G401.6 (cell line): ENCODE measurements around the gene MTRR.
"Not testable (repeated sequence)": the region's sequence is repeated elsewhere in the genome, so short reads cannot be mapped to it uniquely, and the experiment has no call there.

Experiments used
- FAIRE-seq: peaks from 2 replicates; lab custom pipeline; 2012; peaks lifted over from hg19 to GRCh38; lab: Jason Lieb, UNC

MTRR gene

DNA sequence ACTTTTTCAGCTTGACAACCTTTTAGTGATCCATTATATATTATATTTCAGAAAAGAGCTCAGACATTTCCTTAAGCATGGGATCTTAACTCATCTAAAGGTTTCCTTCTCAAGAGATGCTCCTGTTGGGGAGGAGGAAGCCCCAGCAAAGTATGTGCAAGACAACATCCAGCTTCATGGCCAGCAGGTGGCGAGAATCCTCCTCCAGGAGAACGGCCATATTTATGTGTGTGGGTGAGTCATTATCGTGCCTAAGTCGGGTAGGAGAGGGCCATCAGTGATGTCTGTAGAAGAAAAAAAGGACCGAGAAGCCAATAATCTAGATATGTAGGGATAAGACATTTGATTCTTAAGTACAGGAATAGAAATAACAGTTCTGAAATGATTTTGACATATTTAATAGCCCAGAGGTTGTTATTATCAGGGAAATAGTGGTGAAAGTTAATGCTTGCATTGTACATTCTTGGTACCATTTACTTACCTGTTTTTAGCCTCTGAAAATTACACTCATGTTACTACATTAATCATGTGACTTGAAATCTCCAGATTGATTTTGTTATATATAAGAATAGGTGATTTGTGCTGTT is 28.2 kb downstream of the MTRR start:
- no peak for FAIRE-seq

DNA sequence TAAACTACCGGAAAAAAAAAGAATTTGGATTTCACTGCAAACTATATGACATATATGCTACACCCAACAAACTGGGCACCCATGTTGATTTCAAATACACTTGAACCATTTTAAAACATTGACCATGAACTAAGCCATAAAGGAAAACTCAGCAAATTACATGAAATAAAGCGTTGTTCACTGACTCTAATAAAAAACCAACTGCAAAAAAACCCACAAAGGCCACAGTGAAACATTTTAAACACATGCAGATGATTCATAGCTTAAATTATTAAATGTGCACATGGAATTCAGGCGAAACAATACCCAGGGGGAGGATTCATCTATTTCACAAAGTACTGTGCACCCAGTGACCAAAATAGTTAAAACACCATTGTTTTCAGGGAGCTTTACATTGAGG is 33.3 kb downstream of the MTRR start:
- FAIRE-seq, result no peak

DNA sequence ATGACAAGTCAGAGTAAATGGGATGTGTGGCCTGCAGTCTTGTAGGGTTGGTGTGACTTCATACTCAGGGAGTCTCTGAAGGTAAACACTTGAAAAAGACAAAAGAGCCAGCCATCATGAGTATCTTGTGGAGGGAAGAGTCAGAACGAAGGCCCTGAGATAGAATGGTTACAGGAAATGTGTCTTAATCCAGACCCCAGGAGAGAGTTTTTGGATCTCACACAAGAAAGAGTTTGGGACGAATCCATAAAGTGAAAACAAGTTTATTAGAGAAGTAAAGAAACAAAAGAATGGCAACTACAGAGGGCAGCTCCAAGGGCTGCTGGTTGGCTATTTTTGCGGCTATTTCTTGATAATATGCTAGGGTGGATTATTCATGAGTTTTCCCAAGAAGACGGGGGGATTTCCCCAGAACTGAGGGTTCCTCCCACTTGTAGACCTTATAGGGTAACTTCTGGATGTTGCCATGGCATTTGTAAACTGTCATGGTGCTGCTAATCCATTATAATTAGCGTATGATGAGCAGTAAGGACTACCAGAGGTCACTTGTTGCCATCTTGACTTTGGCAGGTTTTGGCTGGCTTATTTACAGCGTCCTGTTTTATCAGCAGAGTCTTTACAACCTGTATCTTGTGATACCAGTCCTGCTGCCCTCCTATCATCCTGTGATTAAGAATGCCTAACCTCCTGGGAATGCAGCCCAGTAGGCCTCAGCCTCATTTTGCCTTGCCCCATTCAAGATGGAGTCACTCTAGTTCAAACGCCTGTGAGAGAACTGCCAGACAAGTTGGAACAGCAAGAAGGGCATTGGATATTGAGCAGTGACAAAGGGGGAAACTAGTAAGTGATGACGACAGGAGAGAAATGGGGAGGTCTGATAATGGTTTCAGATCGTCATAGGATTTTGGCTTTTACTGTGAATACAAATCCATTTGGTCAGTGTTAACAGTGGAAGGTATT is 34.0 kb downstream of the MTRR start:
- no peak for FAIRE-seq

DNA sequence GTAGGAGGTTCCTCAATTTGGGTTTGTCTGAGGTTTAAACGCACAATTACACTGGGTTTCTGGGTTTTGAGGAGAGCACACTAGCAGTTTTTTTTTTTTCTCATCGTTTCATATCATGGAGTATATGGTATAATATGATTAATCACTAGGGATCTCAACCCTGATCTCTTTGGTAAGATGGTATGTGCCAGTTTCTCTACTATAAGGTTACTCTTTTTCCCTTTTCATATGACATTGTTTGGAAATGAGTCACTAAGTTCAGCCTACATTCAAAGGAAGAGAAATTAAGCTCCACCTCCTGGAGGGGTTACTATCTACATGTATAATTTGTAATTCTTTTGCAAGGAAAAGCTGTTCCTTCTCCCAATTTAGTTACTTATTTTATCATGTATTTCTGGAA is 35.2 kb downstream of the MTRR start:
- no peak for FAIRE-seq

DNA sequence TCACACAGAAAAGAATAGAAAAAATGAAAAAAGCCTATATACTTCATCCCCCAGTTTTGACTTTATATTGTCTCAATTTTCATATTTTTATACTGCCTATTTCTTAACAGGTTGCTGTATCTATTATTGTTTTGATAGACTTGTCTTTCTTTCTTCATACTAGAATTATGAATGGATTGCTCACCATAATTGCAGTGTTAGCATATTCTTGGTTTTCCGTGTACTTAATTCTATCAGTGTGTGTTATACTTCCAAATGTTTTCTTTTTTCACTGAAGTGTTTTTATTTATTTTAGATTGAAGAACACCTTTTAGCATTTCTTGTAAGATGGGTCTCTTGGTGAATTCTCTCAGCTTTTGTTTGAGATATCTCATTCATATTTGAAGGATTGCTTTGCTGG is 38.7 kb downstream of the MTRR start:
- no peak for FAIRE-seq

DNA sequence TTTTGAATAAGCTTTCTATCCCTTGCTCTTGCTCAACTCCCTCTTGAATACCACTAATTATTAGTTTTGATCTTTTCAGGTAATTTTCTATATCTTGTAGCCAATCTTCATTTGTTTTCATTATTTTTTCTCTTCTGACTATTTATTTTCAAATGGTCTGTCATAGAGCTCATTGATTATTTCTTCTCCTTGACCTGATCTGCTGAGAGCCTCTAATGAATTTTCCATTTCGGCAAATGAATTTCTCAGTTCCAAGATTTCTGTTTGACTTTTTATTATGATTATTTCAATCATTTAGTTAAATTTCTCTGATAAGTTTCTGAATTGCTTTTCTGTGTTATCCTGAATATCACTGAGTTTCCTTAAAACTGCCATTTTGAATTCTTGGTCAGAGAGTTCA is 39.4 kb downstream of the MTRR start:
- FAIRE-seq, result no peak

DNA sequence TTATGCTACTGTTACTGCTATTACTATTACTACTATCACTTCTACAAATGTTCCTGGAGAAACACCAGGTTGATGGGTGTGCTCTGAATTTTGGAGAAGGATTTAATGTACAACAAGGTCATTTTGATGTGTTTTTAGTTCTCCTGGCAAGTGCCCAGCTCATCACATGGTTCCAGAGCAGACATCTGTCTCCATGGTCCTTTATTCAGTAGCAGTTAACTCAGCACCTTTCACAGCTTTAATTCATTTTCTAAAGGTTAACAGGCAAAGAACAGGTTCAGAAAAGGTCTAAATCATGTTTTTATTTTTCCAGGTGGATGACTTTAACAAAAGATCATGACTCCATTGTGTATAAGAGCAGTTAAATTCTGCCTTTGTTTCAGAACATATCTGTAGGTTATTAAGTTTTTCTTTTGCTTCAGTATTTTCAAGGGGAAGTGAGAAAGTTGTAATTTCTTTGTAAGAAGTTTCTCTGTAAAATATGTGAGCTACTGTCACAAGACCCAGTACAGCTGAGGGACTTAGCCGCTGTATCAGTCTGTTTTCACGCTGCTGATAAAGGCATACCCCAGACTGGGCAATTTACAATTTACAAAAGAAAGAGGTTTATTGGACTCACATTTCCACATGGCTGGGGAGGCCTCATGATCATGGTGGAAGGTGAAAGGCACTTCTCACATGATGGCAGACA is 41.9 kb downstream of the MTRR start:
- no peak for FAIRE-seq

DNA sequence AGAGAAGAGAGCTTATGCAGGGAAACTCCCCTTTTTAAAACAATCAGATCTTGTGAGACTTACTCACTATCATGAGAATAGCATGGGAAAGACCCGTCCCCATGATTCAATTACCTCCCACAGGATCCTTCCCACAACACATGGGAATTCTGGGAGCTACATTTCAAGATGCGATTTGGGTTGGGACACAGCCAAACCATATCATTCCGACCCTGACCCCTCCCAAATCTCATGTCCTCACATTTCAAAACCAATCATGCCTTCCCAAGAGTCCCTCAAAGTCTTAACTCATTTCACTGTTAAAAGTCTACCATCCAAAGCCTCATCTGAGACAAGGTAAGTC is 42.5 kb downstream of the MTRR start:
- FAIRE-seq, result not testable (repeated sequence)

DNA sequence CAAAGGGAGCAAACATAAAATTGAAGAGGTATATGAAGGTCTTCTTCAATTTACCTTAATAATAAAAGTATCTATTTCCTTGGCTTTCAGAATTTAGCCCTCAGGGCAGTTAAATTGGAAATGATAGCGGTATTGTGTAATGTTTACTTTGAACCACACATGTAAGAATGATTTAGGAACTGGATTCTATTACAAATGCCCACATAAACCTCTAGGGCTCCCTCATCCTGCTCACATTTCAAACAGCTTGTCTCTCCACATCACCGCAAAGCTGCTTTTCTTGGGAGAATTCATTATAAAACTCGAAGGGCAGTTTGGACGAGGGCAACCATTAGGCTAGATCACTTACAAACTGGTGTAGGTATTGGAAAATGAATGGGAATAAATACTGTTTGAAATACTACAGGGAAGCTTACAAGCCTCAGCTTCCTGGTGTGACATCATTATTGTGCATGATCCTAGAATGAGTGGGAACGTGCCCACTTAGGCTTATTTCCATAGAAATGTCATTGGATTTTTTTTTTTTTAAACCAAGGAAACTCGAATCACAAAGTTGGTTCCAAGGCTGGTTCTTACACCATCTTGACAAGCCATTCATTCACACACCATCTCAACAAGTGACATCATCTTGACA is 47.3 kb downstream of the MTRR start:
- no peak for FAIRE-seq

DNA sequence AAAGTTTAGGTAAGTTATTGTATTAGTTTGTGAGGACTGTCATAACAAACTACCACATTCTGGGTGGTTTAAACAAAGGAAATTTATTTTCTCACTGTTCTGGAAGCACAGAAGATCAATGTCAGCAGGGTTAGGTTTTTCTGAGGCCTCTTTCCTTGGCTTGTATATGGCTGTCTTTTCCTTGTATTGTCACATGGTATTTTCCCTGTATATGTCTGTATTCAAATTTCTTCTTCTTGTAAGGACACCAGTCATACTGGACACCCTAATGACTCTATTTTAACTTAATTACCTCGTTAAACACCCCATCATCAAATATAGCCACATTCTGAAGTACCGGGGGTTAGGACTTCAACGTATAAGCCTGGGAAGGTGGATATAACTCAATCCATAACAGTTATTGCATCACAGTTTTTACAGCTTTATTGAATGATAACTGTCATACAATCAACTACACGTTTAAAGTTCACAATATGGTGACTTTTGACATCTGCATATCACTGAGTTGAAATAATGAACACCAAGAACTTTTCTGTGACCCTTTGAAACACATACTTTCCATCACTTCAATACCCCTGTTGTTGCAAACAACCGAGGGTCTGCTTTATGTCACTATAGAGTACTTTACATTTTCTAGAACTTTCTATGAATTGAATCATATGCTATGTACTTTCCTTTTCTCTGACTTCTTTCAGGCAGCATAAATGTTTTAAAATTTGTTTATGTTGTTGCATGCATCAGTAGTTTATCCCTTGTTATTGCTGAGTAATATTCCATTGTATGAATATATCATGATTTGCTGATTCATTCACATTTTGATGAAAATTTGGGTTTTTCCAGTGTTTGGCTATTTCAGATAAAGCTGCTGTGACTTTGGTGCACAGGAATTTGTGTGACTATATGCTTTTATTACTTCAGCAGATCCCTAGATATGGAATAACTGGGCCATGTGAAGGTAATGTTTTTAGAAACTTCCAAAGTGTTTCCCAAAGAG is 48.5 kb downstream of the MTRR start:
- FAIRE-seq, result no peak

DNA sequence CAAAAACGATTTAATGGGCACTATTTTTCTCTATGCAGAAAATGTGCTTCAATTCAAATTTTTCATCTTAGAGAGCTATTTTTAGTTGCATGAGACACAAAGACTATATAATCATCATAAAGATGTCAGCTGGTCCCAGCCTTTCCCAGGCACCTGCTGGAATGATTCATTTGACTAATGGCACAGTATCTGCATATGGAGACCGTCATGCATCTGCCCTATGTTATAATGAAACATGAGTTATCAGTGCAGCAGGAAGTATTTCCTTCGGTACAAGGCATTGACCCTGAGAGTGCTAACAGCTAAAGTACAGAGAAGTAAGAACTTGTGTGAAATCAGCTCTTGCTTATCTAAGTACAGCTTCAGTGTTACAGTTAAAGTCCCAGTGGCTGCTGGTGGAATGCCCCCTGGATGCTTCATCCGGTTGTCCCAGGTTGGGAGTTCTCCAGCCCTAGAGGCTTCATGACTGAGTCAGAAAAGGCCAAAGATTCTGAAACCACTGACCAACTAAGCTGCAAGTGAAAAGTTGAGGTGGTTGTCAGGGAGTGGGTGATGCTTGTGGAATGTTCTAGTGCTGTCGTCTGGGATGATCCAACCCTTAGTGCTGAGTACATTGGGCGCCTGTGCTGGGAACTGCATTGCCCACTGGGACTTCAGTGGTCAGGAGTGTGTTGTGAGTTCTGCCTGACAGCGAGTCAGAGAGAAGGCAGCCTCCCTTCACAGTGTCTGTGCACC is 57.2 kb downstream of the MTRR start:
- no peak for FAIRE-seq

DNA sequence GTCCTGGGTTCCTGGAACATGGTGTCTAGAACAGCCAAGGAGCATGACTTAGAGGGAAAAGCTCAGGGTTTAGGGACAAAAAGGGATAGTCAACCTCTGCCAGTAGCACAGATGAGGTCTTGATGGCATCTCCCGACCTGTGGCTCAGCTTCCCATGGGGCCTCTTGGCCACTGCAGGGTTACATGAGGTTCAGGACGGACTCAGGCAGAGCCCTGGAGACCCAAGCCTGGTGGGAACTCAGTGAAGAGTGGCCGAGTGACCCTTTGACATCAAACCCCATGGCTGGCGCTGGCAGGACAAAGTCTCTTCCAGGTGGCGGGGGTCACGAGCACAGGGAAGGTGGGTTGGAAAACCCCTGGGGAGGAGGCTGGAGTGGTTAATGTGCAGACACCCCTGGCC is 57.8 kb downstream of the MTRR start:
- no peak for FAIRE-seq

DNA sequence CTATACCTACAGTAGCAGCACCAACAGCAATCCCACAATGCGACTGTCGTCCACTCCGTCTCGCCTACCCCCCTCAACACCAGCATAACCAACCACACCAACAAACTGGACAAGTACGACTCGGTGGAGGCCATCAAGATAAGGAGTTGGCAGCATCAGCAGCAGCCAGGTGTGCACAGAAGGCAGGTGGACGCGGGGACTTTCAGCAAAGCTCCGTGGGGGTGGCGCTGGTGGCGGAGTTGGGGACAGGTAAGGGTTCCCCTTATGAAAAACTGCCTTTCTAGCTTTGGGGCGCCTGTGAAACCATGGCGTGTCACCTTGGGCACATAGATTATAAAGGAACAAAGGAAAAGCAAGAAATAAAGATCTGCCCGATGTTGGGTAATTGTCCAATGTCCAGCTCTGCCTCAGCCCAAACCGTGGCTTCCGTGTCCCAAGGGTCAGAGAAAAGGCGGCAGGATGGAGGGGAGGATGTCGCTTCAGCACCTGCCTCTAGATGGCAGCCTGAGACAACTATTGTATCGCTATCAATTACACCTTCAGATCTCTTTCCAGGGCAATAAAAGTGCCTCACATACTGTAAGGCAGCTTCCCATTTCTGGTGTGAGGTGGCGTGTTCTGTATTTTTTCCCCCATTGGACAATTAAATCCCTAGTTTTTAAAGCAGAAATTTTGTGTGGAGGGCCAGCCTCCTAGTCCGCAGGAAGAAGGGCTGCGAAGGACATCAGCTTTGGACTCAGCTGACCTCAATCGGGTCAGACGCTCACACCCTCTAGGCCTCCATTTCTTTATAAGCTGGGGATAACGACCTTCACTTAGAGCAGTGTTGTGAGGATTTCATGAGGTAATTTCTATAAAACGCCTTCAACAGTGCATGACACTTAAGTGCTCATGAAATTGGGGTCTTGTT is 58.8 kb downstream of the MTRR start:
- no peak for FAIRE-seq

DNA sequence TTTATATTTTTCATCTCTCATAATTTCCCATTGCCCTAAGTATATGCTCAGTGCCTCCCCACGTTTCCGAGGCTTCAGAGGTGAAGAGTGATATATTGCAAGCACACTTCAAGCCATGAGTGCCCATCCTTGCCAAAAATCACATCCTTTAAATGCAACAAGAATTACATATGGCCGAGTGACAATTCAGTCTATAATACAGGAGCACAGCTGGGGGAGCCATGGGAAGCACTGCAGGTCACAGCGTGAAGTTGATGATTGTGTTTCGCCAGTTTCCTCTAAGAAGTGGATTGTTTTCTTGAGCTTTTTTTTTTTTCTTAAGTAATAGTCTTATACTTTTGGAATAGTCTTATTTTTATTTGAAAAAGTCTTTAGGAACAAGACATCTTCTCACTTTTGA is 61.1 kb downstream of the MTRR start:
- FAIRE-seq, result no peak

DNA sequence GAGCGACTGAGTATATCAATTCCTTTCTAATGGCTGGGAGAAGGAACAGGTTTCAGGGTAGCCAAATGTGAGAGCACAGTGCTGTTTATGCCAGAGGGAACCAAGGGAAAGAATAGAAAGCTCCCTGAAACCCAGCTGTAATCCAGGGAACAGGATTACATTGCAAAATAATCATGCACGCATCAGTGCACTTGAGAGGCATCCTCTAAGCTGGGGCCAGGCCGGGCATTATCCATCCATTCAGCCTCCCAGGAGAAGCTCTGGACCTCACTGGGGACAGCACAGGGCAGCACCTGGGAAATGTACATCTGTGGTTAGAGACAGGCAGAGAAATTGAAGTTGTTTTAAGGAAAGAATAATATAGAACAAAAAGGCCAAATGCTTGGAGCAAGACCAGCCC is 72.7 kb downstream of the MTRR start:
- no peak for FAIRE-seq

DNA sequence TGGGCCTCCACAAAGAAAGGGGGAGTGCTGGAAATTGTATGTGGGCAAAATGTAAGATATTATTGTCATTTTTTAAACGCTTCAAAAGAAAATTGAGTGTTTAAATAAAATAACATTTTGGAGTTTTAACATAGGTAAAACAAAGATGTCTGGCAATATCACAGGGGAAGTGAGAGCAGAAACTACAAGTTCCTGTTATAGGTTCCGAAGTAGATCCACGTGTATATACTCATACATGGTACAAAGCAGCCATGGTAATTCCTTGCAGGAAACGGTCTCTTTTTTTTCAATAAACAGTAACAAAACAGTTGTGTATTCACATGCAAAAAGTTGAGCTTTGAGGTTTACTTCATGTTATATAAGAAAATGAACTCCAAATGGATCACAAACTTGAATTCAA is 78.4 kb downstream of the MTRR start:
- FAIRE-seq, result no peak
